GM23338 (cell line): Measurements from ENCODE around the gene VEGFB. TPM values are rescaled to one million over a fixed set of nuclear protein-coding genes. Genes with fewer than 3 reads are reported as not detected.

Experiments
- ATAC-seq: fragments of 200-7000 bp; cut with Tn5 transposase; 3 replicates; pipeline ENCODE4 v1.9.1; 2020
- DNase-seq: peaks from one replicate; pipeline ENCODE4 v3.0.0-alpha.2; 2015; ENCODE audit warnings: low spot score
- H2AFZ ChIP-seq: fragments of 200-600 bp; sonication (generic); 2 replicates; pipeline ENCODE4 v1.8.0; 2016; ENCODE audit warnings: antibody characterized with exemption, mild to moderate bottlenecking, moderate library complexity
- H3F3A ChIP-seq: fragments of 200-600 bp; sonication (generic); replicated peaks from 2 replicates; pipeline ENCODE4 v1.8.0; 2017; ENCODE audit warnings: antibody characterized with exemption, mixed run types, low read depth
- H3K27ac ChIP-seq: fragments of 200-600 bp; sonication (generic); 2 replicates; pipeline ENCODE4 v1.6.1; 2016; ENCODE audit warnings: low read depth
- H3K27me3 ChIP-seq: fragments of 200-600 bp; sonication (generic); 2 replicates; pipeline ENCODE4 v1.8.0; 2016; ENCODE audit warnings: mild to moderate bottlenecking, mixed run types, moderate library complexity; ENCODE audit not compliant: insufficient read depth
- H3K36me3 ChIP-seq: fragments of 200-600 bp; sonication (generic); 2 replicates; pipeline ENCODE4 v1.8.0; 2016; ENCODE audit warnings: mild to moderate bottlenecking; ENCODE audit not compliant: insufficient read depth
- H3K4me1 ChIP-seq: fragments of 200-600 bp; sonication (generic); 2 replicates; pipeline ENCODE4 v1.8.0; 2016; ENCODE audit warnings: mild to moderate bottlenecking, moderate library complexity; ENCODE audit not compliant: insufficient read depth
- H3K4me2 ChIP-seq: fragments of 200-600 bp; sonication (generic); 2 replicates; pipeline ENCODE4 v1.7.1; 2017; ENCODE audit warnings: mixed run types
- H3K4me3 ChIP-seq: fragments of 200-600 bp; sonication (generic); 2 replicates; pipeline ENCODE4 v1.6.1; 2016; ENCODE audit warnings: mixed run types
- H3K79me2 ChIP-seq: fragments of 200-600 bp; sonication (generic); replicated peaks from 2 replicates; pipeline ENCODE4 v1.8.0; 2017; ENCODE audit warnings: mild to moderate bottlenecking; ENCODE audit not compliant: insufficient read depth
- H3K9me2 ChIP-seq: fragments of 200-600 bp; sonication (generic); 2 replicates; pipeline ENCODE4 v1.8.0; 2017; ENCODE audit not compliant: insufficient read depth
- H4K20me1 ChIP-seq: fragments of 200-600 bp; sonication (generic); replicated peaks from 2 replicates; pipeline ENCODE4 v1.8.0; 2017; ENCODE audit warnings: mild to moderate bottlenecking; ENCODE audit not compliant: insufficient read depth
- H3K27ac Mint-ChIP-seq: 2 replicates; pipeline ENCODE4 v1.8.0; 2020; ENCODE audit warnings: inconsistent platforms, mild to moderate bottlenecking, moderate library complexity, mixed read lengths
- H3K27me3 Mint-ChIP-seq: 3 replicates; pipeline ENCODE4 v1.8.0; 2022; ENCODE audit warnings: low read depth, mild to moderate bottlenecking, moderate library complexity, mixed read lengths, inconsistent platforms; ENCODE audit not compliant: insufficient read depth, poor library complexity
- H3K36me3 Mint-ChIP-seq: 3 replicates; pipeline ENCODE4 v1.8.0; 2021; ENCODE audit warnings: low read depth, mild to moderate bottlenecking, inconsistent platforms, moderate library complexity, mixed read lengths
- H3K4me1 Mint-ChIP-seq: 3 replicates; pipeline ENCODE4 v1.8.0; 2020; ENCODE audit warnings: mild to moderate bottlenecking, inconsistent platforms, mixed read lengths
- H3K4me3 Mint-ChIP-seq: 3 replicates; pipeline ENCODE4 v1.8.0; 2021; ENCODE audit warnings: moderate library complexity, mild to moderate bottlenecking, inconsistent platforms, mixed read lengths
- H3K9me3 Mint-ChIP-seq: 3 replicates; pipeline ENCODE4 v1.8.0; 2020; ENCODE audit warnings: moderate library complexity, mild to moderate bottlenecking, inconsistent platforms, mixed read lengths
- CREB1 ChIP-seq: fragments of 250-450 bp; sonication (Bioruptor Pico); IDR thresholded peaks from 2 replicates; pipeline ENCODE4 v1.5.0; 2020; ENCODE audit warnings: low read depth, mild to moderate bottlenecking, moderate library complexity
- ETS1 ChIP-seq: IDR thresholded peaks from 2 replicates; pipeline ENCODE4 v1.6.1; 2016; ENCODE audit warnings: antibody characterized with exemption
- EZH2 ChIP-seq: fragments of 200-600 bp; sonication (generic); IDR thresholded peaks from one replicate; pipeline ENCODE4 v1.8.0; 2017; ENCODE audit warnings: antibody characterized with exemption, mild to moderate bottlenecking, low read depth; ENCODE audit not compliant: unreplicated experiment
- EZH2phosphoT487 ChIP-seq: fragments of 200-600 bp; sonication (generic); IDR thresholded peaks from one replicate; pipeline ENCODE4 v1.8.1; 2018; ENCODE audit warnings: antibody characterized with exemption; ENCODE audit not compliant: unreplicated experiment
- JUNB ChIP-seq: IDR thresholded peaks from one replicate; pipeline ENCODE4 v1.6.1; 2016; ENCODE audit warnings: antibody characterized with exemption; ENCODE audit not compliant: unreplicated experiment
- NANOG ChIP-seq: IDR thresholded peaks from 2 replicates; pipeline ENCODE4 v1.6.1; 2016; ENCODE audit warnings: antibody characterized with exemption, borderline replicate concordance
- POLR2AphosphoS5 ChIP-seq: IDR thresholded peaks from 2 replicates; pipeline ENCODE4 v1.6.1; 2016; ENCODE audit warnings: antibody characterized with exemption, low read depth
- REST ChIP-seq: IDR thresholded peaks from one replicate; pipeline ENCODE4 v1.6.1; 2018; ENCODE audit warnings: antibody characterized with exemption; ENCODE audit not compliant: unreplicated experiment
- STAT1 ChIP-seq: IDR thresholded peaks from one replicate; pipeline ENCODE4 v1.6.1; 2016; ENCODE audit warnings: antibody characterized with exemption; ENCODE audit not compliant: unreplicated experiment
- ZNF114 ChIP-seq: fragments of 250-450 bp; sonication (Bioruptor Pico); IDR thresholded peaks from 2 replicates; pipeline ENCODE4 v1.5.0; 2020; ENCODE audit warnings: mild to moderate bottlenecking, moderate library complexity
- ZNF331 ChIP-seq: fragments of 250-450 bp; sonication (Bioruptor Pico); IDR thresholded peaks from 2 replicates; pipeline ENCODE4 v1.5.0; 2020; ENCODE audit warnings: low read depth, mild to moderate bottlenecking, moderate library complexity
- ZNF462 ChIP-seq: fragments of 250-450 bp; sonication (Bioruptor Pico); IDR thresholded peaks from 2 replicates; pipeline ENCODE4 v1.5.0; 2020; ENCODE audit warnings: mild to moderate bottlenecking, moderate library complexity
- polyA plus RNA-seq: library from polyadenylated mRNA; unstranded; fragments of >200 nt; fragmentation: Nextera tagmentation; extraction: Ambion mirVana; gene quantifications from 2 replicates; pipeline ENCODE4 v1.2.1, GENCODE V29; 2016
- total RNA-seq: library from RNA; depleted of rRNA; stranded (reverse); fragments of >200 nt; shearing (Covaris generic); gene quantifications from 2 replicates; pipeline ENCODE4 v1.2.3, GENCODE V29; 2014

Gene VEGFB
- total and polyA plus RNA-seq, 2 experiments from 2014 or later: 20.8 to 25.8 TPM

- TF ChIP-seq ZNF462: no peak
- peak; percentile 76 for TF ChIP-seq POLR2AphosphoS5
- no peak for TF ChIP-seq NANOG
- no peak for TF ChIP-seq ZNF331 (CRISPR knock-in tag)
Measured at GRCh38 chr11:64185693-64186491, 48.5 kb upstream of the VEGFB start, which contains the start of gene STIP1 (continued).

- Mint-ChIP-seq H3K27ac (no peak overlapping the region), H3K4me3 (no peak overlapping the region), H3K4me1 (peaks cover 25% of the 10 kb centered on the region), H3K27me3 (peaks cover 26% of the 10 kb centered on the region), H3K36me3 (peaks cover 38% of the 10 kb centered on the region), H3K9me3 (no peaks in the 10 kb centered on the region)
- Histone ChIP-seq H2AFZ (no peak overlapping the region), H3K36me3 (peaks cover 13% of the 10 kb centered on the region), H3K9me2 (no peaks in the 10 kb centered on the region), H3K4me3 (no peak overlapping the region), H4K20me1 (peaks cover 49% of the 10 kb centered on the region), H3K27ac (no peak overlapping the region; the same call in 1 of the 2 replicates), H3K27me3 (no peaks in the 10 kb centered on the region), H3K4me2 (no peak overlapping the region), H3F3A (peaks cover 45% of the 10 kb centered on the region), H3K4me1 (peaks cover 13% of the 10 kb centered on the region; the same call in 1 of the 2 replicates), H3K79me2 (peaks cover 23% of the 10 kb centered on the region)
- ATAC-seq (no peak), DNase-seq (peak; percentile 48)
- TF ChIP-seq ETS1 (no peak), POLR2AphosphoS5 (no peak), REST (no peak), CREB1 (CRISPR knock-in tag) (no peak), NANOG (no peak), ZNF114 (CRISPR knock-in tag) (no peak), STAT1 (no peak), EZH2 (no peak), ZNF331 (CRISPR knock-in tag) (no peak), JUNB (no peak), EZH2phosphoT487 (no peak)
Measured at GRCh38 chr11:64186492-64187165, 47.8 kb upstream of the VEGFB start.
